Skin of body (tissue), 2 donors: ENCODE data around the gene DRD4. TPM values are rescaled to one million over a fixed set of nuclear protein-coding genes. Genes with fewer than 3 reads are reported as not detected.
"Not testable (repeated sequence)": the region's sequence is repeated elsewhere in the genome, so short reads cannot be mapped to it uniquely, and the experiment has no call there.

Source experiments
- DNase-seq: peaks from one replicate; lab custom pipeline; 2025; lab: John Stamatoyannopoulos, UW
- total RNA-seq: library from RNA; depleted of rRNA; stranded (reverse); fragments of >200 nt; gene quantifications from one replicate; pipeline ENCODE4 v1.2.3, GENCODE V29; 2014

DRD4 gene
- total RNA-seq, 1 donor from 2014 or later: not detected

- DNase-seq: no peak
These were observed 36.8 kb downstream of the DRD4 start for GRCh38 chr11:673866-674265.

- no peak for DNase-seq
These were observed 37.3 kb downstream of the DRD4 start for GRCh38 chr11:674406-674805.

GRCh38 chr11:678297-678696 lies 41.2 kb downstream of the DRD4 start:
- DNase-seq: no peak

- DNase-seq: no peak
These were observed 42.5 kb downstream of the DRD4 start for GRCh38 chr11:679271-680207.

GRCh38 chr11:680476-680875 lies 43.4 kb downstream of the DRD4 start:
- DNase-seq: no peak

- DNase-seq: no peak
These were observed 43.9 kb downstream of the DRD4 start for GRCh38 chr11:680970-681369.

GRCh38 chr11:686451-687243 lies 49.6 kb downstream of the DRD4 start:
- DNase-seq: no peak

- no peak for DNase-seq
These were observed 50.7 kb downstream of the DRD4 start for GRCh38 chr11:687751-688150.

- DNase-seq: no peak
These were observed 51.6 kb downstream of the DRD4 start for GRCh38 chr11:688681-689080.

GRCh38 chr11:689625-690024 lies 52.6 kb downstream of the DRD4 start:
- no peak for DNase-seq

GRCh38 chr11:690244-690643 lies 53.2 kb downstream of the DRD4 start:
- not testable (repeated sequence) for DNase-seq

Other genes starting within 250 kb of the DRD4 start
- gene PKP3, start 243.1 kb upstream of the DRD4 start, total RNA-seq: 71.2 TPM
- gene SIGIRR, start 222.3 kb upstream of the DRD4 start, total RNA-seq: 9.5 TPM
- 7.3 TPM for gene ANO9, start 195.3 kb upstream of the DRD4 start, total RNA-seq
- gene PTDSS2, start 187.0 kb upstream of the DRD4 start, total RNA-seq: 14.1 TPM
- 83.8 TPM for gene RNH1, start 130.0 kb upstream of the DRD4 start, total RNA-seq
- 27.9 TPM for gene HRAS, start 101.7 kb upstream of the DRD4 start, total RNA-seq
- gene LRRC56, start 99.7 kb upstream of the DRD4 start, total RNA-seq: 0.69 TPM
- gene LMNTD2, start 76.5 kb upstream of the DRD4 start, total RNA-seq: 0.69 TPM
- 7.7 TPM for gene RASSF7, start 76.3 kb upstream of the DRD4 start, total RNA-seq
- gene PHRF1, start 60.8 kb upstream of the DRD4 start, total RNA-seq: 18.8 TPM
- gene IRF7, start 21.3 kb upstream of the DRD4 start, total RNA-seq: 6.6 TPM
- gene CDHR5, start 12.3 kb upstream of the DRD4 start, total RNA-seq: not detected
- gene SCT, start 10.1 kb upstream of the DRD4 start, total RNA-seq: 2.6 TPM
- 15.7 TPM for gene DEAF1, start 58.0 kb downstream of the DRD4 start, total RNA-seq
- 7.8 TPM for gene TMEM80, start 58.5 kb downstream of the DRD4 start, total RNA-seq
- gene EPS8L2, start 69.0 kb downstream of the DRD4 start, total RNA-seq: 35.6 TPM
- 134 TPM for gene TALDO1, start 110.2 kb downstream of the DRD4 start, total RNA-seq
- 15.3 TPM for gene GATD1, start 140.2 kb downstream of the DRD4 start, total RNA-seq
- gene CEND1, start 152.8 kb downstream of the DRD4 start, total RNA-seq: not detected
- gene SLC25A22, start 161.0 kb downstream of the DRD4 start, total RNA-seq: 11.6 TPM
- gene PIDD1, start 168.0 kb downstream of the DRD4 start, total RNA-seq: 4.6 TPM
- gene RPLP2, start 172.7 kb downstream of the DRD4 start, total RNA-seq: 391 TPM
- 60.0 TPM for gene PNPLA2, start 181.6 kb downstream of the DRD4 start, total RNA-seq
- 5.6 TPM for gene CRACR2B, start 190.7 kb downstream of the DRD4 start, total RNA-seq
- 70.8 TPM for gene CD151, start 195.7 kb downstream of the DRD4 start, total RNA-seq
- 64.4 TPM for gene POLR2L, start 205.3 kb downstream of the DRD4 start, total RNA-seq
- gene TSPAN4, start 205.6 kb downstream of the DRD4 start, total RNA-seq: 35.8 TPM